NCI-H526 treated with DMSO at 0.1 percent for 48 hours (cell line): ENCODE data around the gene CLK1.

ENCODE experiments used
- DNase-seq: peaks from one replicate; lab custom pipeline; 2025; lab: John Stamatoyannopoulos, UW

CLK1 gene

GRCh38 chr2:200811333-200812121, 52.9 kb downstream of the CLK1 start, which contains the start of gene BZW1:
Gene BZW1, plus strand, starts transcription at chr2:200811910. Its CDS starts 1,308 bp downstream, at chr2:200813218.
- peak; percentile 96 for DNase-seq

- no peak for DNase-seq
Observed at GRCh38 chr2:200810998-200811332, 53.5 kb downstream of the CLK1 start.

GRCh38 chr2:200810252-200810997, 54.0 kb downstream of the CLK1 start:
- no peak for DNase-seq

- DNase-seq: no peak
Observed at GRCh38 chr2:200809506-200810251, 54.8 kb downstream of the CLK1 start.
